HEK293 (cell line): ENCODE results near the gene KRT8.

Source experiments
- HOXD13 ChIP-seq: sonication (generic); formaldehyde crosslinking; IDR thresholded peaks from 2 replicates; pipeline ENCODE4 v1.8.0; 2022; ENCODE audit warnings: missing genetic modification reagents, borderline replicate concordance
- MZF1 ChIP-seq: fragments of 450-650 bp; formaldehyde crosslinking; IDR thresholded peaks from 2 replicates; pipeline ENCODE4 v1.5.1; 2017; ENCODE audit warnings: missing biosample characterization, missing genetic modification characterization, borderline replicate concordance
- YY2 ChIP-seq: fragments of 450-650 bp; formaldehyde crosslinking; IDR thresholded peaks from 2 replicates; pipeline ENCODE4 v1.5.1; 2016; ENCODE audit warnings: missing biosample characterization, missing genetic modification characterization
- ZNF121 ChIP-seq: fragments of 450-650 bp; formaldehyde crosslinking; IDR thresholded peaks from 2 replicates; pipeline ENCODE4 v1.5.1; 2016; ENCODE audit warnings: missing biosample characterization, missing genetic modification characterization
- ZNF132 ChIP-seq: fragments of 450-650 bp; formaldehyde crosslinking; IDR thresholded peaks from 2 replicates; pipeline ENCODE4 v1.5.1; 2017; ENCODE audit warnings: missing biosample characterization, missing genetic modification characterization, borderline replicate concordance
- ZNF133 ChIP-seq: fragments of 450-650 bp; formaldehyde crosslinking; IDR thresholded peaks from 2 replicates; pipeline ENCODE4 v1.5.1; 2016; ENCODE audit warnings: missing biosample characterization, missing genetic modification characterization
- ZNF155 ChIP-seq: fragments of 450-650 bp; formaldehyde crosslinking; IDR thresholded peaks from 2 replicates; pipeline ENCODE4 v1.5.1; 2016; ENCODE audit warnings: missing biosample characterization, missing genetic modification characterization
- ZNF16 ChIP-seq: fragments of 450-650 bp; formaldehyde crosslinking; IDR thresholded peaks from 2 replicates; pipeline ENCODE4 v1.5.1; 2016; ENCODE audit warnings: low read depth, missing biosample characterization, missing genetic modification characterization
- ZNF169 ChIP-seq: fragments of 450-650 bp; formaldehyde crosslinking; IDR thresholded peaks from 2 replicates; pipeline ENCODE4 v1.5.1; 2016; ENCODE audit warnings: missing biosample characterization, missing genetic modification characterization
- ZNF366 ChIP-seq: fragments of 450-650 bp; formaldehyde crosslinking; conservative IDR thresholded peaks from 2 replicates; pipeline ENCODE4 v1.5.1; 2016; ENCODE audit warnings: missing biosample characterization, missing genetic modification characterization
- ZNF426 ChIP-seq: fragments of 450-650 bp; formaldehyde crosslinking; IDR thresholded peaks from 2 replicates; pipeline ENCODE4 v1.5.1; 2017; ENCODE audit warnings: missing biosample characterization, missing genetic modification characterization, mild to moderate bottlenecking, inconsistent platforms, moderate library complexity
- ZNF560 ChIP-seq: fragments of 450-650 bp; formaldehyde crosslinking; IDR thresholded peaks from 2 replicates; pipeline ENCODE4 v1.5.1; 2017; ENCODE audit warnings: missing biosample characterization, missing genetic modification characterization, borderline replicate concordance
- ZNF623 ChIP-seq: fragments of 450-650 bp; formaldehyde crosslinking; IDR thresholded peaks from 2 replicates; pipeline ENCODE4 v1.5.1; 2016; ENCODE audit warnings: missing biosample characterization, missing genetic modification characterization
- TF ChIP-seq, protein P1 (sequence below): fragments of 450-650 bp; formaldehyde crosslinking; IDR thresholded peaks from 2 replicates; pipeline ENCODE4 v1.5.1; 2016; ENCODE audit warnings: missing biosample characterization, missing genetic modification characterization
- TF ChIP-seq, protein P2 (sequence below): fragments of 450-650 bp; formaldehyde crosslinking; IDR thresholded peaks from 2 replicates; pipeline ENCODE4 v1.5.1; 2016; ENCODE audit warnings: missing biosample characterization, missing genetic modification characterization, borderline replicate concordance
- TF ChIP-seq, protein P3 (sequence below): fragments of 450-650 bp; formaldehyde crosslinking; IDR thresholded peaks from 2 replicates; pipeline ENCODE4 v1.5.1; 2016; ENCODE audit warnings: missing biosample characterization, missing genetic modification characterization
- TF ChIP-seq, protein P4 (sequence below): fragments of 450-650 bp; formaldehyde crosslinking; IDR thresholded peaks from 2 replicates; pipeline ENCODE4 v1.5.1; 2017; ENCODE audit warnings: missing biosample characterization, mild to moderate bottlenecking, missing genetic modification characterization, moderate library complexity
- TF ChIP-seq, protein P5 (sequence below): fragments of 450-650 bp; formaldehyde crosslinking; IDR thresholded peaks from 2 replicates; pipeline ENCODE4 v1.5.1; 2016; ENCODE audit warnings: missing biosample characterization, missing genetic modification characterization, low read depth
- TF ChIP-seq, protein P6 (sequence below): fragments of 450-650 bp; formaldehyde crosslinking; IDR thresholded peaks from 2 replicates; pipeline ENCODE4 v1.5.1; 2017; ENCODE audit warnings: missing biosample characterization, missing genetic modification characterization
- TF ChIP-seq, protein P7 (sequence below): fragments of 450-650 bp; formaldehyde crosslinking; IDR thresholded peaks from 2 replicates; pipeline ENCODE4 v1.5.1; 2016; ENCODE audit warnings: missing biosample characterization, missing genetic modification characterization, borderline replicate concordance
- TF ChIP-seq, protein P8 (sequence below): fragments of 450-650 bp; formaldehyde crosslinking; IDR thresholded peaks from 2 replicates; pipeline ENCODE4; 2016; ENCODE audit warnings: missing biosample characterization, missing genetic modification characterization

Gene KRT8

DNA sequence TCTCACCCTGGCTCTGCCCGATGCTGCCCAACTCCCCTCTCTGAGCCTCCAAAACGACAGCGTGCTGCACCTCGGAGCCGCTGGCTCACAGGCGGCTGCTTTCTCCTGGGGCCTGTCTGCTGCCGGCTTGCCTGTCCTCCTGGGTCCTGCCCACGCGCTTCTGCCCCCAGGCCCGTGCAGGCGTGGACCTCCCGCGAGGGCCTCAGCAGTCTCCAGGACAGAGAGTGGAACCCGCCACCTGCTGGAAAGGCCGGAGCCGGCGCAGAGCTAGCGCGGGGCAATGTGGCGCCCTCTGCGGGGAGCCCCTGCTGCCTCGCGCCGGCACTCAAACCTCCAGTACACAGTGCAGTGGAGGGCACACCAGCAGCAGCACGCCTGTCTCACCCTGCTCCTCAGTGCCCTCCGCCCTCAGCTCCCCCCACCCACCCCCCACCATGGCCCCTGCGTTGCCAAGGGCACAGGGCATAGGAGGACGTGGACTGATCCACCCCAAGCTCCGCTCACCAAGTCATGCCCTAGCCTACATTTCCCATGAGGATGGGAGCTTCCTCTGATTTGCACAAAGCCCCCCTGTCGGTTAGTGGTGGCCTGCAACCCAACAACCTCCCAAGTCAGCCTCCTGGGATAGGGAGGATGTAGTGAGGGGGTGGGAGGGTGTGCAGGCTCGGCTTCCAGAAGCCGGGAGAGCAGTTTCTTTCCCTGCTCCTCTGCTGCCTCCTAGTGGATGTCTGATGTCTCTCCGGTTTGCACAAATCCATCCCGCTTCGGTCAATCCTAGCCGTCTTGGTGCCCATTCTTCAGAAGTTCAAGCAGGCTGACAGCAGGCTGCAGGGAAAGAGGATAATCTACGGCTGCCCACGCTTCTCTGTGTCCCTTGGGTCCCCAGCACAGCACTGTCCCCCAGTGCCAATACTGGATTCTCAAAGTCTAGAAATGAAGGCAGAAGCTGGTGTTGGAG is 25.2 kb downstream of the KRT8 start (continued):
- TF ChIP-seq ZNF121 (peak; percentile 80), ZNF169 (tag by site-specific recombination) (no peak), YY2 (tag by site-specific recombination) (no peak), ZNF132 (tag by site-specific recombination) (no peak), HOXD13 (CRISPR knock-in tag) (no peak), ZNF366 (tag by site-specific recombination) (peak; percentile 51), ZNF623 (tag by site-specific recombination) (no peak), ZNF155 (no peak), MZF1 (no peak), ZNF133 (tag by site-specific recombination) (no peak), ZNF560 (tag by site-specific recombination) (no peak), ZNF16 (tag by site-specific recombination) (no peak), ZNF426 (tag by site-specific recombination) (no peak)
- TF ChIP-seq, protein P1, sequence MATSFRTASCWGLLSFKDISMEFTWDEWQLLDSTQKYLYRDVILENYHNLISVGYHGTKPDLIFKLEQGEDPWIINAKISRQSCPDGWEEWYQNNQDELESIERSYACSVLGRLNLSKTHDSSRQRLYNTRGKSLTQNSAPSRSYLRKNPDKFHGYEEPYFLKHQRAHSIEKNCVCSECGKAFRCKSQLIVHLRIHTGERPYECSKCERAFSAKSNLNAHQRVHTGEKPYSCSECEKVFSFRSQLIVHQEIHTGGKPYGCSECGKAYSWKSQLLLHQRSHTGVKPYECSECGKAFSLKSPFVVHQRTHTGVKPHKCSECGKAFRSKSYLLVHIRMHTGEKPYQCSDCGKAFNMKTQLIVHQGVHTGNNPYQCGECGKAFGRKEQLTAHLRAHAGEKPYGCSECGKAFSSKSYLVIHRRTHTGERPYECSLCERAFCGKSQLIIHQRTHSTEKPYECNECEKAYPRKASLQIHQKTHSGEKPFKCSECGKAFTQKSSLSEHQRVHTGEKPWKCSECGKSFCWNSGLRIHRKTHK = no peak
- TF ChIP-seq, protein P2, sequence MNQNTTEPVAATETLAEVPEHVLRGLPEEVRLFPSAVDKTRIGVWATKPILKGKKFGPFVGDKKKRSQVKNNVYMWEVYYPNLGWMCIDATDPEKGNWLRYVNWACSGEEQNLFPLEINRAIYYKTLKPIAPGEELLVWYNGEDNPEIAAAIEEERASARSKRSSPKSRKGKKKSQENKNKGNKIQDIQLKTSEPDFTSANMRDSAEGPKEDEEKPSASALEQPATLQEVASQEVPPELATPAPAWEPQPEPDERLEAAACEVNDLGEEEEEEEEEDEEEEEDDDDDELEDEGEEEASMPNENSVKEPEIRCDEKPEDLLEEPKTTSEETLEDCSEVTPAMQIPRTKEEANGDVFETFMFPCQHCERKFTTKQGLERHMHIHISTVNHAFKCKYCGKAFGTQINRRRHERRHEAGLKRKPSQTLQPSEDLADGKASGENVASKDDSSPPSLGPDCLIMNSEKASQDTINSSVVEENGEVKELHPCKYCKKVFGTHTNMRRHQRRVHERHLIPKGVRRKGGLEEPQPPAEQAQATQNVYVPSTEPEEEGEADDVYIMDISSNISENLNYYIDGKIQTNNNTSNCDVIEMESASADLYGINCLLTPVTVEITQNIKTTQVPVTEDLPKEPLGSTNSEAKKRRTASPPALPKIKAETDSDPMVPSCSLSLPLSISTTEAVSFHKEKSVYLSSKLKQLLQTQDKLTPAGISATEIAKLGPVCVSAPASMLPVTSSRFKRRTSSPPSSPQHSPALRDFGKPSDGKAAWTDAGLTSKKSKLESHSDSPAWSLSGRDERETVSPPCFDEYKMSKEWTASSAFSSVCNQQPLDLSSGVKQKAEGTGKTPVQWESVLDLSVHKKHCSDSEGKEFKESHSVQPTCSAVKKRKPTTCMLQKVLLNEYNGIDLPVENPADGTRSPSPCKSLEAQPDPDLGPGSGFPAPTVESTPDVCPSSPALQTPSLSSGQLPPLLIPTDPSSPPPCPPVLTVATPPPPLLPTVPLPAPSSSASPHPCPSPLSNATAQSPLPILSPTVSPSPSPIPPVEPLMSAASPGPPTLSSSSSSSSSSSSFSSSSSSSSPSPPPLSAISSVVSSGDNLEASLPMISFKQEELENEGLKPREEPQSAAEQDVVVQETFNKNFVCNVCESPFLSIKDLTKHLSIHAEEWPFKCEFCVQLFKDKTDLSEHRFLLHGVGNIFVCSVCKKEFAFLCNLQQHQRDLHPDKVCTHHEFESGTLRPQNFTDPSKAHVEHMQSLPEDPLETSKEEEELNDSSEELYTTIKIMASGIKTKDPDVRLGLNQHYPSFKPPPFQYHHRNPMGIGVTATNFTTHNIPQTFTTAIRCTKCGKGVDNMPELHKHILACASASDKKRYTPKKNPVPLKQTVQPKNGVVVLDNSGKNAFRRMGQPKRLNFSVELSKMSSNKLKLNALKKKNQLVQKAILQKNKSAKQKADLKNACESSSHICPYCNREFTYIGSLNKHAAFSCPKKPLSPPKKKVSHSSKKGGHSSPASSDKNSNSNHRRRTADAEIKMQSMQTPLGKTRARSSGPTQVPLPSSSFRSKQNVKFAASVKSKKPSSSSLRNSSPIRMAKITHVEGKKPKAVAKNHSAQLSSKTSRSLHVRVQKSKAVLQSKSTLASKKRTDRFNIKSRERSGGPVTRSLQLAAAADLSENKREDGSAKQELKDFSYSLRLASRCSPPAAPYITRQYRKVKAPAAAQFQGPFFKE = no peak
- TF ChIP-seq, protein P3, sequence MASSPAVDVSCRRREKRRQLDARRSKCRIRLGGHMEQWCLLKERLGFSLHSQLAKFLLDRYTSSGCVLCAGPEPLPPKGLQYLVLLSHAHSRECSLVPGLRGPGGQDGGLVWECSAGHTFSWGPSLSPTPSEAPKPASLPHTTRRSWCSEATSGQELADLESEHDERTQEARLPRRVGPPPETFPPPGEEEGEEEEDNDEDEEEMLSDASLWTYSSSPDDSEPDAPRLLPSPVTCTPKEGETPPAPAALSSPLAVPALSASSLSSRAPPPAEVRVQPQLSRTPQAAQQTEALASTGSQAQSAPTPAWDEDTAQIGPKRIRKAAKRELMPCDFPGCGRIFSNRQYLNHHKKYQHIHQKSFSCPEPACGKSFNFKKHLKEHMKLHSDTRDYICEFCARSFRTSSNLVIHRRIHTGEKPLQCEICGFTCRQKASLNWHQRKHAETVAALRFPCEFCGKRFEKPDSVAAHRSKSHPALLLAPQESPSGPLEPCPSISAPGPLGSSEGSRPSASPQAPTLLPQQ = peak; percentile 48; the same call in 1 of the 2 replicates
- TF ChIP-seq, protein P4, sequence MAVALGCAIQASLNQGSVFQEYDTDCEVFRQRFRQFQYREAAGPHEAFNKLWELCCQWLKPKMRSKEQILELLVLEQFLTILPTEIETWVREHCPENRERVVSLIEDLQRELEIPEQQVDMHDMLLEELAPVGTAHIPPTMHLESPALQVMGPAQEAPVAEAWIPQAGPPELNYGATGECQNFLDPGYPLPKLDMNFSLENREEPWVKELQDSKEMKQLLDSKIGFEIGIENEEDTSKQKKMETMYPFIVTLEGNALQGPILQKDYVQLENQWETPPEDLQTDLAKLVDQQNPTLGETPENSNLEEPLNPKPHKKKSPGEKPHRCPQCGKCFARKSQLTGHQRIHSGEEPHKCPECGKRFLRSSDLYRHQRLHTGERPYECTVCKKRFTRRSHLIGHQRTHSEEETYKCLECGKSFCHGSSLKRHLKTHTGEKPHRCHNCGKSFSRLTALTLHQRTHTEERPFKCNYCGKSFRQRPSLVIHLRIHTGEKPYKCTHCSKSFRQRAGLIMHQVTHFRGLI (tag by site-specific recombination) = no peak
- TF ChIP-seq, protein P5, sequence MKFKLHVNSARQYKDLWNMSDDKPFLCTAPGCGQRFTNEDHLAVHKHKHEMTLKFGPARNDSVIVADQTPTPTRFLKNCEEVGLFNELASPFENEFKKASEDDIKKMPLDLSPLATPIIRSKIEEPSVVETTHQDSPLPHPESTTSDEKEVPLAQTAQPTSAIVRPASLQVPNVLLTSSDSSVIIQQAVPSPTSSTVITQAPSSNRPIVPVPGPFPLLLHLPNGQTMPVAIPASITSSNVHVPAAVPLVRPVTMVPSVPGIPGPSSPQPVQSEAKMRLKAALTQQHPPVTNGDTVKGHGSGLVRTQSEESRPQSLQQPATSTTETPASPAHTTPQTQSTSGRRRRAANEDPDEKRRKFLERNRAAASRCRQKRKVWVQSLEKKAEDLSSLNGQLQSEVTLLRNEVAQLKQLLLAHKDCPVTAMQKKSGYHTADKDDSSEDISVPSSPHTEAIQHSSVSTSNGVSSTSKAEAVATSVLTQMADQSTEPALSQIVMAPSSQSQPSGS (tag by site-specific recombination) = no peak
- TF ChIP-seq, protein P6, sequence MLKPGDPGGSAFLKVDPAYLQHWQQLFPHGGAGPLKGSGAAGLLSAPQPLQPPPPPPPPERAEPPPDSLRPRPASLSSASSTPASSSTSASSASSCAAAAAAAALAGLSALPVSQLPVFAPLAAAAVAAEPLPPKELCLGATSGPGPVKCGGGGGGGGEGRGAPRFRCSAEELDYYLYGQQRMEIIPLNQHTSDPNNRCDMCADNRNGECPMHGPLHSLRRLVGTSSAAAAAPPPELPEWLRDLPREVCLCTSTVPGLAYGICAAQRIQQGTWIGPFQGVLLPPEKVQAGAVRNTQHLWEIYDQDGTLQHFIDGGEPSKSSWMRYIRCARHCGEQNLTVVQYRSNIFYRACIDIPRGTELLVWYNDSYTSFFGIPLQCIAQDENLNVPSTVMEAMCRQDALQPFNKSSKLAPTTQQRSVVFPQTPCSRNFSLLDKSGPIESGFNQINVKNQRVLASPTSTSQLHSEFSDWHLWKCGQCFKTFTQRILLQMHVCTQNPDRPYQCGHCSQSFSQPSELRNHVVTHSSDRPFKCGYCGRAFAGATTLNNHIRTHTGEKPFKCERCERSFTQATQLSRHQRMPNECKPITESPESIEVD (tag by site-specific recombination) = no peak
- TF ChIP-seq, protein P7, sequence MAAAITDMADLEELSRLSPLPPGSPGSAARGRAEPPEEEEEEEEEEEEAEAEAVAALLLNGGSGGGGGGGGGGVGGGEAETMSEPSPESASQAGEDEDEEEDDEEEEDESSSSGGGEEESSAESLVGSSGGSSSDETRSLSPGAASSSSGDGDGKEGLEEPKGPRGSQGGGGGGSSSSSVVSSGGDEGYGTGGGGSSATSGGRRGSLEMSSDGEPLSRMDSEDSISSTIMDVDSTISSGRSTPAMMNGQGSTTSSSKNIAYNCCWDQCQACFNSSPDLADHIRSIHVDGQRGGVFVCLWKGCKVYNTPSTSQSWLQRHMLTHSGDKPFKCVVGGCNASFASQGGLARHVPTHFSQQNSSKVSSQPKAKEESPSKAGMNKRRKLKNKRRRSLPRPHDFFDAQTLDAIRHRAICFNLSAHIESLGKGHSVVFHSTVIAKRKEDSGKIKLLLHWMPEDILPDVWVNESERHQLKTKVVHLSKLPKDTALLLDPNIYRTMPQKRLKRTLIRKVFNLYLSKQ (tag by site-specific recombination) = no peak
- TF ChIP-seq, protein P8, sequence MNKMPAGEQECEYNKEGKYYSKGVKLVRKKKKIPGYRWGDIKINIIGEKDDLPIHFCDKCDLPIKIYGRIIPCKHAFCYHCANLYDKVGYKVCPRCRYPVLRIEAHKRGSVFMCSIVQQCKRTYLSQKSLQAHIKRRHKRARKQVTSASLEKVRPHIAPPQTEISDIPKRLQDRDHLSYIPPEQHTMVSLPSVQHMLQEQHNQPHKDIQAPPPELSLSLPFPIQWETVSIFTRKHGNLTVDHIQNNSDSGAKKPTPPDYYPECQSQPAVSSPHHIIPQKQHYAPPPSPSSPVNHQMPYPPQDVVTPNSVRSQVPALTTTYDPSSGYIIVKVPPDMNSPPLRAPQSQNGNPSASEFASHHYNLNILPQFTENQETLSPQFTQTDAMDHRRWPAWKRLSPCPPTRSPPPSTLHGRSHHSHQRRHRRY = no peak
